HFF-Myc (cell line): ENCODE data around the gene CLDN7.
A peak's percentile ranks its signal among the peaks of the same experiment; 100 is the strongest.

Experiments used
- DNase-seq: peaks from one replicate; pipeline ENCODE4 v3.0.0-alpha.2; 2011; ENCODE audit warnings: low read depth; ENCODE audit errors: extremely low read depth
- H3K4me3 ChIP-seq: replicated peaks from 2 replicates; pipeline ENCODE4 v1.5.1; 2011; ENCODE audit warnings: low read depth, mild to moderate bottlenecking, control low read depth, low read length
- CTCF ChIP-seq: IDR thresholded peaks from 2 replicates; pipeline ENCODE4 v1.5.1; 2012; ENCODE audit warnings: mild to moderate bottlenecking, low read depth, low read length, control low read depth; ENCODE audit errors: missing control alignments

Gene CLDN7

DNA sequence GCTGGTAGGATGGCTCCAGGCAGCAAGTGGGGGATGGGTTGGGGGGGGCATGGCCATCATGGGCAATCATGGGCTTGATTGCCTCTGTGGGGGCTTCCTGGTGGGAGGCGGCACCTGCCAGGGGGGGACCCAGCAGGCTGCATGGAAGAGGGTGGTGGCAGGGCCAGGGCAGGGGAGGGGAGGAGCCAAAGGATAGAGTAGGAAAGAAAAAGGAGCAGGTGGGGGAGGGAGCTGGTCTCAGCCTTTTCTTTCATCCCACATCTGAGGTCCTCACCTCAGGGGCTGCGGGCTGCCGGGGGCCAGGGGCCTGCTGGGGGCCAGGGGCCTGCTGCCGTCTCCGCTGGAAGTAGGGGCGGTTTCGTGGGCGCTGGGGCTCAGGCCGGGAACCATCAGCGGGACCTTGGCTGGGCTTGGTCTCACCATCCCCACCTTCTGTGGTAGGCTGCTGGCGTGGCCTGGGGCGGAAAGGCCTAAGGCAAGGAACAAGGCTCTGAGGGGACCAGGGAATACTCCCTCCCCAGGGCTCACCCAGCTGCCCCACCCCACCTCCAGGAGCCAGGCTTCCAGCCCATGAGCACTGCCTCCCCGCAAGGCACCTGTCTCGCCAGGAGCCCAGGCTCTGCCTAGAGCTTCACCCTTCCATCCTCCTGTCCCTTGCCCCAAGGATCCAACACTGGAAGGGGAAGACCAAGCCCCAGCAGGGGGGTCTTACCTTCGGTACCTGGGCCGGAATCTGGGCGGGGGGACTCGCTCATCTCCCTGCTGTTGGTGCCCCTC, 27.2 kb upstream of the CLDN7 start:
- TF ChIP-seq CTCF, result no peak
- no peak for DNase-seq
- H3K4me3 ChIP-seq, result no peak overlapping the region

DNA sequence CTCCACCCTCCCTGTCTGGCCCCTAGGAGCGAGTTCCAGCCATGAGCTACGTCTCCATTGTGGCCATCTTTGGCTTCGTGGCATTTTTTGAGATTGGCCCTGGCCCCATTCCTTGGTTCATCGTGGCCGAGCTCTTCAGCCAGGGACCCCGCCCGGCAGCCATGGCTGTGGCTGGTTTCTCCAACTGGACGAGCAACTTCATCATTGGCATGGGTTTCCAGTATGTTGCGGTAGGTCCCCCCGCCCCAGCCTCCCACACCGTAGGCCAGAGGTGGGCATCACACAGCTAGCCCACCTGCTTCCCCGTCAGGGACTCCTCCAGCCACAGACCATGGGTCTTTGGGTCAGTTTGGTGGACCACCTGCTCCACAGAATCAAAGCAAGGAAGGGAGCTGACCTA, 23.4 kb upstream of the CLDN7 start:
- no peak overlapping the region for H3K4me3 ChIP-seq
- no peak for TF ChIP-seq CTCF
- no peak for DNase-seq

DNA sequence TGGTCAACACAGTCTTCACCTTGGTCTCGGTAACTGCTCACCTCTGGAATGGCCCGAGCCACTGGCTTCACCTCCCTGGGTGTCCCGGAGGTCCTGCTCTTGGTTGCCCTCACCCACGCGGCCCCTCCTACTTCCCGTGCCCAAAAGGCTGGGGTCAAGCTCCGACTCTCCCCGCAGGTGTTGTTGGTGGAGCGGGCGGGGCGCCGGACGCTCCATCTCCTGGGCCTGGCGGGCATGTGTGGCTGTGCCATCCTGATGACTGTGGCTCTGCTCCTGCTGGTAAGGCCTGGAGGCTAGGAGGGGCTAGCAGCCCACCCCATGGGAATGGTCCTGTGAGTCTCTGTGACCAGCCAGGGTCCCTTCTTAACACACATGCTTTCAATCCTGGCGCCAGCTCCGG, 22.6 kb upstream of the CLDN7 start:
- no peak for TF ChIP-seq CTCF
- no peak for DNase-seq
- H3K4me3 ChIP-seq, result no peak overlapping the region

DNA sequence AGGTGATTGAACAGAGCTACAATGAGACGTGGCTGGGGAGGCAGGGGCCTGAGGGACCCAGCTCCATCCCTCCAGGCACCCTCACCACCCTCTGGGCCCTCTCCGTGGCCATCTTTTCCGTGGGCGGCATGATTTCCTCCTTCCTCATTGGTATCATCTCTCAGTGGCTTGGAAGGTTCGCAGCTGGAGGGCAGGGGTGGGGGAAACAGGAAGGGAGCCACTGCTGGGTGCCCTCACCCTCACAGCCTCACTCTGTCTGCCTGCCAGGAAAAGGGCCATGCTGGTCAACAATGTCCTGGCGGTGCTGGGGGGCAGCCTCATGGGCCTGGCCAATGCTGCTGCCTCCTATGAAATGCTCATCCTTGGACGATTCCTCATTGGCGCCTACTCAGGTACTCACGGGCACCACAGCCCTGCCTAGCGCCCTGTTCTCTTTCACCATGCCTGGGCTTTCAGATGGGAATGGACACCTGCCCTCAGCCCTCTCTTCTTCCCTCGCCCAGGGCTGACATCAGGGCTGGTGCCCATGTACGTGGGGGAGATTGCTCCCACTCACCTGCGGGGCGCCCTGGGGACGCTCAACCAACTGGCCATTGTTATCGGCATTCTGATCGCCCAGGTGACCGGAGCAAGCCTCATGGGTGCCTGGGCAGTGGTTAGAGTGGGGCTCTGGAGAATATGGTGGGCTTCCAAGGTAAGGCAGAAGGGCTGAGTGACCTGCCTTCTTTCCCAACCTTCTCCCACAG, 21.4 kb upstream of the CLDN7 start:
- H3K4me3 ChIP-seq, result no peak overlapping the region
- DNase-seq, result no peak
- no peak for TF ChIP-seq CTCF

DNA sequence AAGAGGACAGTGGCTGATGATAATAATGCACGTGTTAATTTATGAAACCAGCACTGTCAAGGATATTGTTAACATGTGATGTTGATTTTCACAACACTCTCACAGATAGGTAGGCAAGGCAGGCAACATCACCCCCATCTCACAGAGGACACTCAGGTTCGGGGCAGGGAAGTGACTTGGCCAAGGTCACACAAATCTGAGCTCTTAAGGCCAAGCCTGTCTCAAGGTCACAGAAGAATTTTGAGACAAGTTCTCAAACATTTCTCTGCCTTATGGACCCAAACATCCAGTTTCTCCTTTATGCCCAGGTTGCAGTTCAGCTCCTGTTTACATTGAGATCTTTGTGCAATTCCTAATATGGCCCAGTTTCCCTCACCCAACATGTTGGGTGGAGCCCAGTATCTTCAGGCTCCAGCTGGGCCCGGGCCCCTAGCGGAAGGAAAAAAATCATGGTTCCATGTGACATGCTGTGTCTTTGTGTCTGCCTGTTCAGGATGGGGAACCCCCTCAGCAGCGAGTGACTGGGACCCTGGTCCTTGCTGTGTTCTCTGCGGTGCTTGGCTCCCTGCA, 20.6 kb upstream of the CLDN7 start:
- TF ChIP-seq CTCF, result no peak
- peak overlapping the region; percentile 51 for H3K4me3 ChIP-seq
- no peak for DNase-seq

- no peak for DNase-seq
- peak overlapping the region; percentile 51 for H3K4me3 ChIP-seq
- no peak for TF ChIP-seq CTCF
Measured at GRCh38 chr17:7281953-7282751, 19.9 kb upstream of the CLDN7 start.
